BJ (cell line): ENCODE data around the gene CENPB. TPM values are rescaled to one million over a fixed set of nuclear protein-coding genes. Genes with fewer than 3 reads are reported as not detected.
A peak's percentile ranks its signal among the peaks of the same experiment; 100 is the strongest.

ENCODE experiments used
- CTCF ChIA-PET: fragments of 350-600 bp; formaldehyde crosslinking; extraction: SDS; loops from one replicate; lab custom pipeline; 2021; ENCODE audit warnings: antibody characterized with exemption, inconsistent platforms; lab: Yijun Ruan, JAX
- POLR2A ChIA-PET: fragments of 300-600 bp; sonication (Branson Sonifier 250); formaldehyde crosslinking; extraction: SDS; loops from one replicate; lab custom pipeline; 2021; ENCODE audit warnings: antibody characterized with exemption; lab: Charles Lee
- DNase-seq: peaks from one replicate; pipeline ENCODE4 v3.0.0-alpha.2; 2011; ENCODE audit warnings: low read depth
- H3K27me3 ChIP-seq: 2 replicates; pipeline ENCODE4 v1.6.0; 2011; ENCODE audit warnings: low read length; ENCODE audit not compliant: control insufficient read depth, insufficient read depth
- H3K36me3 ChIP-seq: 2 replicates; pipeline ENCODE4 v1.5.1; 2011; ENCODE audit warnings: low read length; ENCODE audit not compliant: control insufficient read depth, insufficient read depth
- H3K4me3 ChIP-seq: 2 replicates; pipeline ENCODE4 v1.5.1; 2011; ENCODE audit warnings: low read depth, mild to moderate bottlenecking, control low read depth, low read length
- CTCF ChIP-seq: IDR thresholded peaks from 2 replicates; pipeline ENCODE4 v1.5.1; 2011; ENCODE audit warnings: low read depth, mild to moderate bottlenecking, control low read depth, inconsistent platforms, low read length, moderate library complexity; ENCODE audit not compliant: insufficient read depth
- polyA plus RNA-seq: library from polyadenylated mRNA; depleted of rRNA; stranded (reverse); fragments of >200 nt; gene quantifications from 2 replicates; pipeline ENCODE4 v1.2.3, GENCODE V29; 2011

Gene CENPB
- polyA plus RNA-seq, 1 experiment = 47.5 TPM

- Histone ChIP-seq H3K4me3 (peak within 1 kb of the TSS; percentile 54), H3K36me3 (peaks cover 11% of the 10 kb centered on the region), H3K27me3 (no peaks in the 10 kb centered on the region)
- peak; percentile 64 for DNase-seq
- peak; percentile 66 for TF ChIP-seq CTCF
- ChIA-PET POLR2A (interaction anchor here (1.2 to 1.3 kb wide), 2 partner anchors 33 to 39 kb away, joined by 4 to 5 read pairs; partner anchors contain the start of genes CENPB and SPEF1), CTCF (interaction anchor here (0.6 to 11.8 kb wide), 28 partner anchors 13 to 265 kb away, joined by 3 to 248 read pairs (median 4); partner anchors contain the start of genes ADISSP, CDC25B, CENPB and SPEF1)
Measured at GRCh38 chr20:3820048-3820900, 33.7 kb upstream of the CENPB start, which contains the start of gene AP5S1. AP5S1 (plus strand) TSS chr20:3820547; CDS start chr20:3822118, 1,571 bp downstream.

GRCh38 chr20:3819411-3820047 is 33.0 kb upstream of the CENPB start:
- peaks cover 11% of the 10 kb centered on the region for H3K36me3 ChIP-seq
- no peaks in the 10 kb centered on the region for H3K27me3 ChIP-seq
- ChIA-PET CTCF (interaction anchor here (0.9 to 11.8 kb wide), 21 partner anchors 14 to 266 kb away, joined by 3 to 248 read pairs (median 5); partner anchors contain the start of genes ADISSP, CDC25B, CENPB and SPEF1), POLR2A (interaction anchor here (1.2 to 1.3 kb wide), 2 partner anchors 33 to 38 kb away, joined by 4 to 5 read pairs; partner anchors contain the start of genes CENPB and SPEF1)
- TF ChIP-seq CTCF = no peak
- no peak for DNase-seq
- H3K4me3 ChIP-seq = peak overlapping the region; percentile 54

GRCh38 chr20:3818155-3819151 is 31.9 kb upstream of the CENPB start:
- TF ChIP-seq CTCF = peak; percentile 84
- no peak for DNase-seq
- Histone ChIP-seq H3K36me3 (peaks cover 3% of the 10 kb centered on the region), H3K4me3 (no peak overlapping the region), H3K27me3 (no peaks in the 10 kb centered on the region)
- CTCF ChIA-PET = interaction anchor here (0.7 to 11.8 kb wide), 27 partner anchors 13 to 267 kb away, joined by 3 to 248 read pairs (median 4); partner anchors contain the start of genes ADAM33, ADISSP, CDC25B and CENPB
- POLR2A ChIA-PET = interaction anchor here (0.7 kb wide), 1 partner anchor 142 kb away, joined by 5 read pairs; no protein-coding TSS in a partner anchor

- Histone ChIP-seq H3K4me3 (no peak overlapping the region), H3K36me3 (no peaks in the 10 kb centered on the region), H3K27me3 (no peaks in the 10 kb centered on the region)
- ChIA-PET POLR2A (no interaction called here), CTCF (interaction anchor here (1.7 to 11.8 kb wide), 2 partner anchors 17 to 29 kb away, joined by 3 to 248 read pairs; partner anchors contain the start of genes CENPB and SPEF1)
- no peak for DNase-seq
- no peak for TF ChIP-seq CTCF
Measured at GRCh38 chr20:3815703-3816315, 29.3 kb upstream of the CENPB start.
